HFF-Myc (cell line): ENCODE results near the gene BCAS3.
A peak's percentile ranks its signal among the peaks of the same experiment; 100 is the strongest.
"Not testable (repeated sequence)": the region's sequence is repeated elsewhere in the genome, so short reads cannot be mapped to it uniquely, and the experiment has no call there.

Source experiments
- DNase-seq: peaks from one replicate; pipeline ENCODE4 v3.0.0-alpha.2; 2011; ENCODE audit warnings: low read depth; ENCODE audit errors: extremely low read depth
- H3K4me3 ChIP-seq: replicated peaks from 2 replicates; pipeline ENCODE4 v1.5.1; 2011; ENCODE audit warnings: low read depth, mild to moderate bottlenecking, control low read depth, low read length
- TF ChIP-seq, protein P1 (sequence below): IDR thresholded peaks from 2 replicates; pipeline ENCODE4 v1.5.1; 2012; ENCODE audit warnings: mild to moderate bottlenecking, low read depth, low read length, control low read depth; ENCODE audit errors: missing control alignments

BCAS3 gene

DNA sequence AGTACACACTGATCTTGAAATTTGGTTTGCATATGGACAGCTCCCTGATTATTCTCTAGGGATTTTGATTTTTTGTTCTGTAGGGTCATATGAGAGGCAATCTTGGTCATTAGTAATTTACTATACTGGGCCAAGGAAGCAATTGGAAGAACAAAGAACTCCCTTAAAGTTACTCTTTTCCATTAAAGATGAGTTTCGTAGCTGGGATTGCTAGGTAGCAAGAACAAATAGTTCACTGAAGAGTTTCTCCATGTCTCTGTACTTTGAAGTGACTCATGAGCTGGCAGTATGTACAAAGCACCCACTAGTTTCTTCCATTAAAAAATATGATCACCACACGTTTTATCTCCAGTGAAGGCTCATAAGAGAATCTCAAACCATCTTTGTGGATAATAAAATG lies 6.2 kb upstream of the BCAS3 start:
- DNase-seq, result no peak
- no peak overlapping the region for H3K4me3 ChIP-seq
- TF ChIP-seq, protein P1, sequence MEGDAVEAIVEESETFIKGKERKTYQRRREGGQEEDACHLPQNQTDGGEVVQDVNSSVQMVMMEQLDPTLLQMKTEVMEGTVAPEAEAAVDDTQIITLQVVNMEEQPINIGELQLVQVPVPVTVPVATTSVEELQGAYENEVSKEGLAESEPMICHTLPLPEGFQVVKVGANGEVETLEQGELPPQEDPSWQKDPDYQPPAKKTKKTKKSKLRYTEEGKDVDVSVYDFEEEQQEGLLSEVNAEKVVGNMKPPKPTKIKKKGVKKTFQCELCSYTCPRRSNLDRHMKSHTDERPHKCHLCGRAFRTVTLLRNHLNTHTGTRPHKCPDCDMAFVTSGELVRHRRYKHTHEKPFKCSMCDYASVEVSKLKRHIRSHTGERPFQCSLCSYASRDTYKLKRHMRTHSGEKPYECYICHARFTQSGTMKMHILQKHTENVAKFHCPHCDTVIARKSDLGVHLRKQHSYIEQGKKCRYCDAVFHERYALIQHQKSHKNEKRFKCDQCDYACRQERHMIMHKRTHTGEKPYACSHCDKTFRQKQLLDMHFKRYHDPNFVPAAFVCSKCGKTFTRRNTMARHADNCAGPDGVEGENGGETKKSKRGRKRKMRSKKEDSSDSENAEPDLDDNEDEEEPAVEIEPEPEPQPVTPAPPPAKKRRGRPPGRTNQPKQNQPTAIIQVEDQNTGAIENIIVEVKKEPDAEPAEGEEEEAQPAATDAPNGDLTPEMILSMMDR, result no peak

DNA sequence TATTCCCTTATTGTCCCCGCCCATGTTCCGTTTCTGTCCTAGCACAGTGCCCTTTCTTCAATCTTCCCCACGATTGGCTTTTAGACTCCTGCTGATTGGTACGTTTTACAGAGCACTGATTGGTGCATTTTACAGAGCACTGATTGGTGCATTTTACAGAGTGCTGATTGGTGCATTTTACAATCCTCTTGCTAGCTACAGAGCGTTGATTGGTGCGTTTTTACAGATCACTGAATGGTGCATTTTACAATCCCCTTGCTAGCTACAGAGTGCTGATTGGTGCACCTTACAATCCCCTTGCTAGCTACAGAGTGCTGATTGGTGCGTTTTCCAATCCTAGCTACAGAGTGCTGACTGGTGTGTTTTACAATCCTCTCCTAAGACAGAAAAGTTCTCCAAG lies 3.0 kb upstream of the BCAS3 start:
- not testable (repeated sequence) for DNase-seq, H3K4me3 ChIP-seq

DNA sequence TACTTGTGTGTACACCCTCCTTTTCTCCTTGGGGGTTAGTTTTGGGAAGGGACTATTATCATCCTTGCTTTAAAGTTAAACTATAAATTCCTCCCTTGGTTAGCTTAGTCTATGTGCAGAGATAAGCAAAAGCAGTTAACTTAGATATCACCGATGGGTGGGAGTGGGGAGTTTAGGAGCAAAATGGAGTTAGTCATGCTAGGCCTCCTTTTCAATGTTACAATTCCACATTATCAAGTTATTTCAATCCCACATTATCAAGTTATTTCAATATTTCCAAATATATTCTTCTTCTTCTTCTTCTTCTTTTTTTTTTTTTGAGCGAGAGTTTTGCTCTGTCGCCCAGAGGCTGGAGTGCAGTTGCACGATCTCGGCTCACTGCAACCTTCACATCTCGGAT lies 1.7 kb upstream of the BCAS3 start:
- TF ChIP-seq, protein P1, result no peak
- DNase-seq, result no peak
- no peak overlapping the region for H3K4me3 ChIP-seq

DNA sequence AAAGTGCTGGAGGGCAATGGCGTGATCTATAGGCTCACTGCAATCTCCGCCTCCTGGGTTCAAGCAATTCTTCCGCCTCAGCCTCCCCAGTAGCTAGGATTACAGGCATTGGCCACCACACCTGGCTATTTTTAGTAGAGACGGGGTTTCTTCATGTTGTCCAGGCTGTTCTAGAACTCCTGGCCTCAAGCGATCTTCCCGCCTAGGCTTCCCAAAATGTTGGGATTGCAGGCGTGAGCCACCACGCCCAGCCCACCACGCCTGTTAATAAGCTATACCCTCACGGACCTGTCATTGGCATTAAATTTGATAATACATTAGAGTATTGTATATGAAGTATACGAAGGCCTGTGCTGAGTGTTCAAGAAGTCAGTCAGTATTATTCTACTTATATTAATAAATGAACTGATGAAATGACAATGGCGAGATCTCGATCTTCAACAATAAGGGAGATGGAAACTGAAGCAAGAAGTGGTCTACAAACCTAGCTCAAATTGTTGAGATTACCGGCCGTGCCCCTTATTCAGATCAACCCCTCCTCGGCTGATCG lies 818 bp upstream of the BCAS3 start:
- DNase-seq, result no peak
- peak overlapping the region; percentile 72 for H3K4me3 ChIP-seq
- TF ChIP-seq, protein P1, result no peak

DNA sequence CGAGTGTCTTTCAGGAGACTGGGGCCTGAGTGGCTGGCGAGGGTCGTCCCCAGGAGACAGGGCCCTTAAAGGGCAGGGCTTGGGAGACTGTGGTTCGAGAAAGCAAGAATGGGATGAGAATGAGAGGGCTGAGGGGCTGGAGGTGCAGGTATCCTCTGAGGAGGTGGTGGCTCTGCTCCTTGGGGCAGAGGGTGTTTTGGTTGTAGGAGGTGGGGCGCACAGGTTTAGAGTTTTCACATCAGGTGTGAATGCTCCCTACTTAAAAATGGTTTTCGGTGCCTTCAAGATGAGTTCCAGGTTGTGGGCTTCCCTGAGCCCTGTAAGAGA lies 430 bp downstream of the BCAS3 start:
- peak overlapping the region; percentile 72 for H3K4me3 ChIP-seq
- no peak for DNase-seq
- TF ChIP-seq, protein P1, result no peak

DNA sequence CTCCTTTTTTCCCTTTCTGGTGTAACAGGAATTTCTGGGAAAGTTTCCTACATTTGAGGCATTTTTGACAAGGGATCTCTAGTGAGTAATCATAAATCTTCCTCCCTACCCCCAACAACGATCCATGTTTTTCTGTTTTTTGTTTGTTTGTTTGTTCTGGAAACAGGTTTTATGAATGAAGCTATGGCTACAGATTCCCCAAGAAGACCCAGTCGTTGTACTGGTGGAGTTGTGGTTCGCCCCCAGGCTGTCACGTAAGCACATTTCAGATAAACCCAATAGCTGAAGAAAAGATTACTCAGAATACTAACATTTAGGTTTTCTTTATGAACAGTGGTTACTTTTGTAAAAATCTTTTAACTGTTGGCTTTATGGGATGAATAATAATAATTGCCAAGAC lies 1.6 kb downstream of the BCAS3 start:
- no peak overlapping the region for H3K4me3 ChIP-seq
- TF ChIP-seq, protein P1, result no peak
- no peak for DNase-seq

DNA sequence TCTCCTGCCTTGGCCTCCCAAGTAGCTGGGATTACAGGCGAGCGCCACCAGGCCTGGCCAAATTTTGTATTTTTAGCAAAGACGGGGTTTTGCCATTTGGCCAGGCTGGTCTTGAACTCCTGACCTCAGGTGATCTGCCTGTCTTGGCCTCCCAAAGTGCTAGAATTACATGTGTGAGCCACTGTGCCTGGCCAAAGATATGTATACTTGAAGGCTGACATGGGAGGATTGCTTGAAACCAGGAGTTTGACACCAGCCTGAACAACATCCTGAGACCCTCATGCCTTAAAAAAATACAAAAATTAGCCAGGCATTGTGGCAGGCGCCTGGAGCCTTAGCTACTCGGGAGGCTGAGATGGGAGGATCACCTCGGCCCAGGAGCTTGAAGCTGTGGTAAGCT lies 3.1 kb downstream of the BCAS3 start:
- DNase-seq, result no peak
- TF ChIP-seq, protein P1, result no peak

DNA sequence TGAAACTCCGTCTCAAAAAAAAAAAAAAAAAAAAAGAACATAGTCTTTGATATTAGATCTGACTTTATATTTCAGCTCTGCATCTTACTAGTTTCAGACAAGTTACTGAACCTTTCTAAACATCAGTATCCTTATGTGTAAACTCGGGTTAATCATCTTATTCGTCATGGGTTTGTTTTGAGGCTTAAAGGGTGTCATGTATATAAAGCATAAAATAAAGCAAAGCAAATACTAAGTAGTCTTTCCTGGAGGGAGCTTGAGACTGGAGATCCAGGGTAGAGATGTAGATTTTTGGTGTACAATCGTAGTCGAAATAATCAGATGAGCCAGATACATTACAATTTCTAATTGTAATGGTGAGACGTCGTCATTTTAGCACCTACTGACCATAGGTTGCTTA lies 7.8 kb downstream of the BCAS3 start:
- TF ChIP-seq, protein P1, result no peak
- DNase-seq, result no peak
- no peak overlapping the region for H3K4me3 ChIP-seq

More for the DNA sequence above, 3.1 kb downstream of the BCAS3 start:
- H3K4me3 ChIP-seq, result no peak overlapping the region
